ENCODE data around the gene CTNNA3.

CTNNA3 gene

DNA sequence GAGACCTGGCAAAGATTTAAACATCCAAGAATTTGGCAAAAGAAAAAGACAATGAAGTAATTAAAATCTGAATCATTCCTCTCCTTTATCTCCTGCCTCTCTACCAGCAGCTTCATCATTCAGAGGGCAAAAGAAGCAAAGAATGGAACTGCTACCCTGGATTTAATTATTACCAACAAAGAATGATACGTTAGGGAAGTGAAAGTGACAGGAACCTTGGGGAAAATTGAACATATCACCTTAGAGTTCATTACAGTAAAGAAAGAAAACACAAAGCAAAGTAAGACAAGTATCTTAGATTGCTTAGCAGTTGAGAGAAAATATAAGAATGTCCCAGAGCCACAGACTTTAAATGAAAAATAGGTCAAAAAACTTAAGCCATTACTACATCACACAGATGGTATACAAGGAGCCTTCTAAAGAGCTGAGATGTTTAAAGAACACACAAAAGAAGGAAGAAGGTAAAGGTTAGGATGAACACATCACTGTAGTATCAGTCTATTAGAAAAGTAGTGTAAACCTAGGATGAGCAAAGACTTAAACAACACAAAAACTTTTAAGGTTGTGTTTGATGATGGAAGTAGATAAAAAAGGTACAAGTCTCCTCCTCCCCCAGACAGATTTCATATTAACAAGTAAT is 17.5 kb downstream of the CTNNA3 start:
- TF ChIP-seq, protein P1, sequence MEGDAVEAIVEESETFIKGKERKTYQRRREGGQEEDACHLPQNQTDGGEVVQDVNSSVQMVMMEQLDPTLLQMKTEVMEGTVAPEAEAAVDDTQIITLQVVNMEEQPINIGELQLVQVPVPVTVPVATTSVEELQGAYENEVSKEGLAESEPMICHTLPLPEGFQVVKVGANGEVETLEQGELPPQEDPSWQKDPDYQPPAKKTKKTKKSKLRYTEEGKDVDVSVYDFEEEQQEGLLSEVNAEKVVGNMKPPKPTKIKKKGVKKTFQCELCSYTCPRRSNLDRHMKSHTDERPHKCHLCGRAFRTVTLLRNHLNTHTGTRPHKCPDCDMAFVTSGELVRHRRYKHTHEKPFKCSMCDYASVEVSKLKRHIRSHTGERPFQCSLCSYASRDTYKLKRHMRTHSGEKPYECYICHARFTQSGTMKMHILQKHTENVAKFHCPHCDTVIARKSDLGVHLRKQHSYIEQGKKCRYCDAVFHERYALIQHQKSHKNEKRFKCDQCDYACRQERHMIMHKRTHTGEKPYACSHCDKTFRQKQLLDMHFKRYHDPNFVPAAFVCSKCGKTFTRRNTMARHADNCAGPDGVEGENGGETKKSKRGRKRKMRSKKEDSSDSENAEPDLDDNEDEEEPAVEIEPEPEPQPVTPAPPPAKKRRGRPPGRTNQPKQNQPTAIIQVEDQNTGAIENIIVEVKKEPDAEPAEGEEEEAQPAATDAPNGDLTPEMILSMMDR (IDR thresholded peaks at IDR 0.05; ENCODE audit: low read depth, low read length) = no peak
- DNase-seq (ENCODE audit: low read depth in 2 of 2) = no peak
- no peak overlapping the region for H3K4me3 ChIP-seq (replicated peaks in 1 of 2; ENCODE audit: low read depth in 2 of 2, low read length in 2 of 2)

DNA sequence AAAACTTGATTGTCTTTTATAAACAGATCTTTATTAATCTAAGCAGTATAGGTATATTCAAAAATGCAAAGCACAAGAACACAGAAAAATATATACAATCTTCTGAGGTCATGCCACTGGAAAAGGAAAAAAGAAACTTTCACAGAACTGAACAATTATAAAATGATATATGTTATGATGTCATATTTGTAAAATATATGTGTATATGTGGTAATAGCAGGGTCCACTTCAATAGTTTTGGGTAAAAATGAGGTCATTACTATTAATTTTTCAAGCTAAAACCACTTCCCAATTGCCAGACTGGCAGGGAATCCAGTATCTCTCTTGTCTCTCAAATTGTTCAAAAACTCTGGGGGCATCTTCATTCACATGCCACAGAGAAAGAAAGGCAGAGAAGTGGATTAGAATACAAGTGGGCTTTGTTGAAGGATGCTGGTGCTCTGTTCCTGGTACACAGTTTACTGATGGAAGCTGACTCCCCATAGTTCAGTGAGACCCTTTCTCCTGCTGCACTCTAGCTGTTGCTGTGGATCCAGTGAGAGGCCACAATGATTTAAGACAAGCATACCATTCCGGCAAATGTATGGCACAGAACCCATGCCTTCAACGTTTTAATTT is 19.7 kb downstream of the CTNNA3 start:
- no peak for DNase-seq (ENCODE audit: low read depth in 2 of 2)
- no peak overlapping the region for H3K4me3 ChIP-seq (replicated peaks in 1 of 2; ENCODE audit: low read depth in 2 of 2, low read length in 2 of 2)
- TF ChIP-seq, protein P1 (IDR thresholded peaks at IDR 0.05; ENCODE audit: low read depth, low read length) = no peak

DNA sequence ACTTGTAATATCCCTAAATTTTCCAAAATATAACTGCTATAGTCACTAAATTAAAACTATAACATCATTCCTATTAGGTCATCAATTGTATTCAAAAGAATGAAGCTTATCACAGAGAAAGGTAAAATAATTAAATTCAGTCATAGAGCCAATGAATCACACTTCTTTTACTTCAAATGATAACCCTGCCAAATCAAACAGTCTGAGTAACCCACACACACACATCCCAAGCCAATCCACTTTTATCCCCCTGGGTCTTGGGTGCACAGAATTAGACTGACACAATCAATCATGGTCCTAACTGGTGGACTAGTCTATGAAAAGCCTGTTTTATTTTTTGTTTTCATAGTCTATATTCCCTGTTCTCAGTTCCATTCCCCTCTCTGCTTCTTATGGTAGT is 25.6 kb downstream of the CTNNA3 start:
- H3K4me3 ChIP-seq (replicated peaks in 1 of 2; ENCODE audit: low read depth in 2 of 2, low read length in 2 of 2) = no peak overlapping the region
- TF ChIP-seq, protein P1 (IDR thresholded peaks at IDR 0.05; ENCODE audit: low read depth, low read length) = no peak
- DNase-seq (ENCODE audit: low read depth in 2 of 2) = peak in 1 of 2 donors; percentile 36

DNA sequence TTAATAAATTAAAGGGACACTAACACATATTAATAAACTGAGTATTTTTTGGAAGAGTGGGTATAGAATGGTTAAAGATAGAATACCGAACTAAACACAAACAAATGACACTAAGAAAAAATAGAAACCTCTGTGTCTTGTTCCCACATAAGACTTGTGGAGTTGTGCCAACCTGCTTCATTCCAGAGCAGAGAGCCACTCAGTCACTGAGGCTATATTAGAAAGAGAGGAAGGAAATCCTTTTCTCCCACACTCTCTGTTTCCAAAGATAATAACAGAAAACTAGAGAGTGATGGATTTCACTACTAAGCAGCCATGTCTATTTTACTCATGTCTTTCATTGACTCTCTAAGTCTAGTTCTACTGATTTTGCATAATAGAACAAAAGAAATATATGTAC is 26.0 kb downstream of the CTNNA3 start:
- TF ChIP-seq, protein P1 (IDR thresholded peaks at IDR 0.05; ENCODE audit: low read depth, low read length) = no peak
- peak in 1 of 2 donors; percentile 33 for DNase-seq (ENCODE audit: low read depth in 2 of 2)
- H3K4me3 ChIP-seq (replicated peaks in 1 of 2; ENCODE audit: low read depth in 2 of 2, low read length in 2 of 2) = no peak overlapping the region

GRCh38 chr10:67668448-67668847 is 27.5 kb downstream of the CTNNA3 start:
- peak; percentile 25 to 29 for DNase-seq (ENCODE audit: low read depth in 2 of 2)
- no peak overlapping the region for H3K4me3 ChIP-seq (replicated peaks in 1 of 2; ENCODE audit: low read depth in 2 of 2, low read length in 2 of 2)
- TF ChIP-seq, protein P1 (IDR thresholded peaks at IDR 0.05; ENCODE audit: low read depth, low read length) = no peak

DNA sequence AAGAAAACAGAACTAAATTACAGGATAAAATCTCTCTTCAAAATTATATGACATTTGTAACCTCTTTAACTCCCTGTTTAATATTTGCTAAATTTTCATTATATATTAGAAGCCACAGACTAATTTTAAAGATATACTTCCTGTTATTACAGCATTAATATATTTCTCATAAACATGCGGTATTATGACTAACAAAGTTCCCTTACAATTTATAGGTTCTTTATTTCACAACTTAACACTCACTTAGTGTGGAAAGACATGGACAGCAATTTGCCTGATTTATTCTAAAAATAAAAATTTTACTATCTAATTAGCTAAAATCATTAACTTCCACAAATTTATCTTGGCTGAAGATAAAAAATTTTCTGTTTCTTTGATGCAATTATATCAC is 29.0 kb downstream of the CTNNA3 start:
- no peak overlapping the region for H3K4me3 ChIP-seq (replicated peaks in 1 of 2; ENCODE audit: low read depth in 2 of 2, low read length in 2 of 2)
- DNase-seq (ENCODE audit: low read depth in 2 of 2) = no peak
- TF ChIP-seq, protein P1 (IDR thresholded peaks at IDR 0.05; ENCODE audit: low read depth, low read length) = no peak
